Keratinocyte (primary cell): ENCODE data around the gene PTPRT. TPM values are rescaled to one million over a fixed set of nuclear protein-coding genes. Genes with fewer than 3 reads are reported as not detected.

Experiments
- DNase-seq: peaks from one replicate; pipeline ENCODE4 v3.0.0-alpha.2; 2011; ENCODE audit warnings: low read depth, missing footprints, low spot score
- FAIRE-seq: peaks from 2 replicates; lab custom pipeline; 2011; peaks lifted over from hg19 to GRCh38; lab: Jason Lieb, UNC
- H2AFZ ChIP-seq: 2 replicates; pipeline ENCODE4 v1.6.0; 2012; ENCODE audit warnings: low read length, control low read depth, inconsistent platforms; ENCODE audit not compliant: control insufficient read depth
- H3K27ac ChIP-seq: 2 replicates; pipeline ENCODE4 v1.5.1; 2011; ENCODE audit warnings: low read length; ENCODE audit not compliant: control insufficient read depth, insufficient read depth
- H3K27me3 ChIP-seq: 3 replicates; pipeline ENCODE4 v1.6.0; 2011; ENCODE audit warnings: low read length; ENCODE audit not compliant: control insufficient read depth, insufficient read depth; ENCODE audit errors: extremely low read depth
- H3K36me3 ChIP-seq, 2 experiments: 2 replicates in 1 of 2; 3 replicates in 1 of 2; pipeline ENCODE4 v1.5.1; 2011; ENCODE audit warnings: low read length in 2 of 2, mild to moderate bottlenecking in 1 of 2; ENCODE audit not compliant: control insufficient read depth in 2 of 2, insufficient read depth in 2 of 2; ENCODE audit errors: extremely low read depth in 1 of 2
- H3K4me1 ChIP-seq: 3 replicates; pipeline ENCODE4 v1.5.1; 2011; ENCODE audit warnings: low read length; ENCODE audit not compliant: control insufficient read depth, insufficient read depth; ENCODE audit errors: extremely low read depth
- H3K4me2 ChIP-seq: 3 replicates; pipeline ENCODE4 v1.6.0; 2011; ENCODE audit warnings: low read depth, low read length; ENCODE audit not compliant: control insufficient read depth, insufficient read depth; ENCODE audit errors: extremely low read depth
- H3K4me3 ChIP-seq, 3 experiments: fragments of 200-600 bp in 1 of 3; sonication (generic) in 1 of 3; 2 replicates in 2 of 3; 3 replicates in 1 of 3; pipeline ENCODE4 v1.5.1; 2011 to 2016; ENCODE audit warnings: low read length in 3 of 3, mild to moderate bottlenecking in 3 of 3, control low read depth in 2 of 3, inconsistent platforms in 1 of 3, low read depth in 1 of 3, mixed read lengths in 1 of 3, mixed run types in 1 of 3, moderate library complexity in 1 of 3; ENCODE audit not compliant: control insufficient read depth in 2 of 3, insufficient read depth in 2 of 3; ENCODE audit errors: extremely low read depth in 1 of 3
- H3K79me2 ChIP-seq: 2 replicates; pipeline ENCODE4 v1.6.0; 2012; ENCODE audit warnings: low read length; ENCODE audit not compliant: control insufficient read depth, insufficient read depth
- H3K9ac ChIP-seq: 3 replicates; pipeline ENCODE4 v1.6.0; 2011; ENCODE audit warnings: low read length; ENCODE audit not compliant: control insufficient read depth, insufficient read depth; ENCODE audit errors: extremely low read depth
- H3K9me1 ChIP-seq: 3 replicates; pipeline ENCODE4 v1.6.0; 2011; ENCODE audit warnings: low read length; ENCODE audit not compliant: control insufficient read depth, insufficient read depth; ENCODE audit errors: extremely low read depth
- H3K9me3 ChIP-seq: 2 replicates; pipeline ENCODE4 v1.5.1; 2012; ENCODE audit warnings: low read depth, low read length; ENCODE audit not compliant: control insufficient read depth
- H4K20me1 ChIP-seq: 3 replicates; pipeline ENCODE4 v1.6.0; 2011; ENCODE audit warnings: low read length; ENCODE audit not compliant: control insufficient read depth, insufficient read depth; ENCODE audit errors: extremely low read depth
- CTCF ChIP-seq, 3 experiments: IDR thresholded peaks in 1 of 3; conservative IDR thresholded peaks in 1 of 3; optimal IDR thresholded peaks in 1 of 3; 2 replicates in 2 of 3; 3 replicates in 1 of 3; pipeline versions ENCODE3 to v1.5.1; 2011; ENCODE audit warnings: low read length in 3 of 3, mild to moderate bottlenecking in 3 of 3, moderate library complexity in 2 of 3, control low read depth in 1 of 3, inconsistent platforms in 1 of 3; ENCODE audit not compliant: insufficient read depth in 2 of 3; ENCODE audit errors: extremely low read depth in 1 of 3
- EZH2 ChIP-seq: IDR thresholded peaks from one replicate; pipeline ENCODE4 v1.6.1; 2012; ENCODE audit warnings: inconsistent platforms, mild to moderate bottlenecking, low read length, moderate library complexity
- dilution Hi-C: fragments of 300-500 bp; cut with MboI; formaldehyde crosslinking; loops from one replicate; pipeline ENCODE4 v1.7.0; 2020; ENCODE audit warnings: low sequenced_read_pairs; ENCODE audit not compliant: extremely low pct_ligation_motif_present
- polyA plus RNA-seq, 5 experiments: library from polyadenylated mRNA; depleted of rRNA in 3 of 5; stranded (reverse) in 3 of 5; stranded (forward) in 1 of 5; unstranded in 1 of 5; fragments of >200 nt; gene quantifications; 1 replicate in 1 of 5; 2 replicates in 3 of 5; 3 replicates in 1 of 5; pipeline versions ENCODE4 v1.2.1 to v1.2.3, GENCODE V29; 2011 to 2012; ENCODE audit warnings: missing spikeins in 2 of 5, low read depth in 1 of 5, low replicate concordance in 1 of 5

Gene PTPRT
- polyA plus RNA-seq, 1 donor (not counting 4 experiments of a cell fraction or from before 2014, with no cell fraction given) = not detected

- no peaks in the 10 kb centered on the region for H3K36me3 ChIP-seq
- no peaks in the 10 kb centered on the region for H4K20me1 ChIP-seq
- no peaks in the 10 kb centered on the region for H3K27me3 ChIP-seq
- H3K79me2 ChIP-seq = no peaks in the 10 kb centered on the region
- dilution Hi-C loops = no loop called here
- H3K4me2 ChIP-seq = no peak overlapping the region
- H3K4me1 ChIP-seq = no peaks in the 10 kb centered on the region
- FAIRE-seq (no peak), DNase-seq (no peak)
- no peak overlapping the region for H2AFZ ChIP-seq
- H3K27ac ChIP-seq = no peak overlapping the region
- H3K9me1 ChIP-seq = no peaks in the 10 kb centered on the region
- no peak overlapping the region for H3K4me3 ChIP-seq
- H3K9ac ChIP-seq = no peak overlapping the region
- TF ChIP-seq CTCF (optimal IDR thresholded peaks at IDR 0.05 in 1 of 3, IDR thresholded peaks at IDR 0.05 in 1 of 3, conservative IDR thresholded peaks at IDR 0.05 in 1 of 3; ENCODE audit: extremely low read depth in 1 of 3, insufficient read depth in 2 of 3, low read length in 3 of 3) (no peak), EZH2 (no peak)
- no peaks in the 10 kb centered on the region for H3K9me3 ChIP-seq
These were observed 687.1 kb downstream of the PTPRT start for GRCh38 chr20:42502591-42502990.

- dilution Hi-C loops = no loop called here
- Histone ChIP-seq H3K4me2 (no peak overlapping the region), H3K9me1 (no peaks in the 10 kb centered on the region), H3K4me1 (no peaks in the 10 kb centered on the region), H3K9me3 (no peaks in the 10 kb centered on the region), H3K27ac (no peak overlapping the region), H3K4me3 (no peak overlapping the region), H3K27me3 (no peaks in the 10 kb centered on the region), H2AFZ (no peak overlapping the region), H3K36me3 (no peaks in the 10 kb centered on the region), H4K20me1 (no peaks in the 10 kb centered on the region), H3K9ac (no peak overlapping the region), H3K79me2 (no peaks in the 10 kb centered on the region)
- no peak for FAIRE-seq
- TF ChIP-seq EZH2 = no peak
- TF ChIP-seq CTCF (optimal IDR thresholded peaks at IDR 0.05 in 1 of 3, IDR thresholded peaks at IDR 0.05 in 1 of 3, conservative IDR thresholded peaks at IDR 0.05 in 1 of 3; ENCODE audit: extremely low read depth in 1 of 3, insufficient read depth in 2 of 3, low read length in 3 of 3) = no peak
- no peak for DNase-seq
These were observed 693.1 kb downstream of the PTPRT start for GRCh38 chr20:42496595-42496994.
